Epithelial cell of proximal tubule (primary cell): Measurements from ENCODE around the gene SERPINA6. TPM values are rescaled to one million over a fixed set of nuclear protein-coding genes. Genes with fewer than 3 reads are reported as not detected.

Experiments
- DNase-seq: peaks from one replicate; pipeline ENCODE4 v3.0.0-alpha.2; 2011; ENCODE audit warnings: low read depth
- H3K4me3 ChIP-seq: 2 replicates; pipeline ENCODE4 v1.5.1; 2011; ENCODE audit warnings: low read depth, mild to moderate bottlenecking, low read length
- total RNA-seq: library from RNA; depleted of rRNA; stranded (reverse); fragments of >200 nt; gene quantifications from 2 replicates; pipeline ENCODE4 v1.2.3, GENCODE V29; 2015
- TF ChIP-seq, protein P1 (sequence below): conservative IDR thresholded peaks from 2 replicates; pipeline ENCODE4 v1.5.1; 2012; ENCODE audit warnings: low read depth, mild to moderate bottlenecking, low read length

SERPINA6 gene
- total RNA-seq, 1 donor from 2014 or later = 0.81 TPM

DNA sequence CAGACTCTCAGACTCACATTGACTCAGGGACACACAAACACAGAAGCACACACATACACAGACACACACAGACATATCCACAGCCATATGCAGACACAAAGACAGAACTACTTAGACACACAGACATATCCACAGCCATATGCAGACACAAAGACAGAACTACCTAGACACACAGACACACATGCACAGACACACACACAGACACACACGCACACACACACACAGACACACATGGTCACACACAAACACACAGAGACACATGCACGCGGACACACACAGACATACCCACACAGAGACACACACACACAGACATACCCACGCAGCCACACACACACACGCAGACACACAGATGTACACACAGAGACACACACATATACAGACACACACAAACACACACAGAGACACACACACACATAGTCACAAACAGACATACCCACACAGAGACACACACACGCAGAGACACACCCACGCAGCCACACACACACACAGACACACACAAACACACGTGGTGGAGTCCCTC, 39.5 kb upstream of the SERPINA6 start:
- no peak overlapping the region for H3K4me3 ChIP-seq
- TF ChIP-seq, protein P1, sequence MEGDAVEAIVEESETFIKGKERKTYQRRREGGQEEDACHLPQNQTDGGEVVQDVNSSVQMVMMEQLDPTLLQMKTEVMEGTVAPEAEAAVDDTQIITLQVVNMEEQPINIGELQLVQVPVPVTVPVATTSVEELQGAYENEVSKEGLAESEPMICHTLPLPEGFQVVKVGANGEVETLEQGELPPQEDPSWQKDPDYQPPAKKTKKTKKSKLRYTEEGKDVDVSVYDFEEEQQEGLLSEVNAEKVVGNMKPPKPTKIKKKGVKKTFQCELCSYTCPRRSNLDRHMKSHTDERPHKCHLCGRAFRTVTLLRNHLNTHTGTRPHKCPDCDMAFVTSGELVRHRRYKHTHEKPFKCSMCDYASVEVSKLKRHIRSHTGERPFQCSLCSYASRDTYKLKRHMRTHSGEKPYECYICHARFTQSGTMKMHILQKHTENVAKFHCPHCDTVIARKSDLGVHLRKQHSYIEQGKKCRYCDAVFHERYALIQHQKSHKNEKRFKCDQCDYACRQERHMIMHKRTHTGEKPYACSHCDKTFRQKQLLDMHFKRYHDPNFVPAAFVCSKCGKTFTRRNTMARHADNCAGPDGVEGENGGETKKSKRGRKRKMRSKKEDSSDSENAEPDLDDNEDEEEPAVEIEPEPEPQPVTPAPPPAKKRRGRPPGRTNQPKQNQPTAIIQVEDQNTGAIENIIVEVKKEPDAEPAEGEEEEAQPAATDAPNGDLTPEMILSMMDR = no peak
- DNase-seq = no peak

DNA sequence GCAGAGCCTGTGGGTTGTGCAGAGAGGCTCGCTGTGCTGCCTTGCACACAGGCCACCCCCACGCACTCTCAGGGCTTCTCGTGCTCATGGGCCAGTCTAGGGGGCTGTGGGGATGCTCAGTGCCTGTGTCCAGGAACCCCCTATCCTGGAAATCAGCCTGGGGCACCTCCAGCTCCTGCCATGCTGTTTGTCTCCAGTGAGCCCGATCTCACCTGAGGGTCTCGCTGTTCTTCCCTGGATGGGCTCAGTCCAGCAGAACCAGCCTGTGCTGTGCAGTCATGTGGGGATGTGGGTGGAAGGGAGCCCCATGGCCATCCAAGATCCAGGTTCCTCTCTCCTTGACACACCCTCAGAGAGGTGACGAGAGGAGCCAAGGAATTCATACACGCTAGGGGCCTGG, 38.5 kb upstream of the SERPINA6 start:
- DNase-seq = no peak
- TF ChIP-seq, protein P1 = no peak
- no peak overlapping the region for H3K4me3 ChIP-seq

DNA sequence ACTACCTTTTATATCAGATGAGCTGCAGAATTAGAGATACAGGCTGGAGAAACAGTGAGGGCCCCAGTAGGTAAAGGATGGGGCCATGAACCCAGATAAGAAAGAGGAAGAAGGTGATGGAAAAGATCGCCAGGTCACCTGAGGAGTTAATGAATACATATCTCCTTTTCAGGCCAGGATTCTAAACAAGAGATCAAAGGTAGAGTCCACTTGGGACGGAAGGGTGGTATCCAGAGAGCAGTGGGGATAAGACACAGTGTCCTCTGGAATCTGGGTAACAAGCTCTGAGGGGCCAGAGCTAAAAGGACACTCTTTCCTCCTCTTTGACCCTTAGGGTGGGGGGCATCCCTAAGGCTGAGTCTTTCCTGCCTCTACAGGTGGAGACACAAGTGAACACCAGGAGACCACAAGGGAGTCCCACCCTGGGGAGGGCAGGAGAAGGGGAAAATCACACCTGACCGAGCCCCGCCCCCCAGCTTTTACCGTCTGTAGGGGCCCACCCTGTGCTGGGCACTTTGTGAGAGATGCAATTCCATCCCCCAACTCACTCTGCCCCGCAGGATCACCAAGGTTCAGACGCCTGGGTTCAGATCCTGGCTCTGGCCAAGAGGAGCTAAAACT, 37.9 kb upstream of the SERPINA6 start:
- DNase-seq = no peak
- no peak overlapping the region for H3K4me3 ChIP-seq
- TF ChIP-seq, protein P1 = no peak

DNA sequence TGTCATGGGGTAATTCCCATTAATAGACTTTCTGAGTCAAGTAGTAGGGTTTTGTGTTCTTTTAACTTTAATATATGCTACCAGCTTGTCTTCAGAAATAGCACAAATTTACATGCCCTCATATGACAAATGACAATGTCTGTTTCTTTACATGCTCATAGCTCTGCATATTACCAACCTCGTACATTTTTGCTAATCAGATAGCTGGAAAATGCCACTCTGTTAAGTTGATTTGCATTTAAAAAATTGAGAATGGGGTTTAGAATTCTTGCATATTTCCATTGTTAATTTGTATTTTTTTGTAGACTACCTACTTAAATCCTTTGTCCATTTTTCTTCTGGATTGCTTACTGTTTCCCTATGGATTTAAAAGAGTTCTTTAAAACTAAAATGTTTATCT, 34.0 kb upstream of the SERPINA6 start:
- H3K4me3 ChIP-seq = no peak overlapping the region

DNA sequence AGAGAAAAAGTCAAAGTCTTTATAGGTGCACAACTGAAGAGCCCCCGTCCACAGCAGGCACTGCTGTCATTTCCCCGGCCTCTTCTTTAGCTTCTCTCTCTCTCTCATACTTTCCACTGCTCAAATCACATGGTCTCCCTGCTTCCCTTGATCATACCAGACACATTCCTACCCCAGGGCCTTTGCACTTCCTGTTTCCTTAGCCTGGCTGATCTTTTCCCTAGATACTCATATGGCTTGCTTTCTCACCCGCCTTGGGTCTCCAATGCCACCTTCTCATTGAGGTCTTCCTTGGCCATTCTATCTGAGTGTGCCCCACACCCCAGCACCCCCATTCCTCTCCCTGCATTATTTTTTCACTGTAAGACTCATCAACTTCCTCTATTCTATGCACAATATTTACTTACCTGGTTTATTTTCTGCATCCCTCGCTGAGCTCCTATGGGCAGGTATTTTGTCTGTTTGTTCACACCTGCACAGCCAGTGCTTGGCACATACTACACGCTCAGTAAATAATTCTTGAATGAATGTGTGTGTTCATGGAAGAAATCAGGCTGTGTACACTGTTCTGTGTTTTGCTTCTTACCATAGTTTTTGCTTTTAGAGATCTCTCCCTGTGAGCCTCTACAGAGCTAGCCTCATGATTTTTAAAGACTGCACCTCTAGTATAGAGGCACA, 33.4 kb upstream of the SERPINA6 start:
- TF ChIP-seq, protein P1 = no peak
- no peak for DNase-seq
- no peak overlapping the region for H3K4me3 ChIP-seq

More for the DNA sequence above, 34.0 kb upstream of the SERPINA6 start:
- TF ChIP-seq, protein P1 = no peak
- DNase-seq = no peak

DNA sequence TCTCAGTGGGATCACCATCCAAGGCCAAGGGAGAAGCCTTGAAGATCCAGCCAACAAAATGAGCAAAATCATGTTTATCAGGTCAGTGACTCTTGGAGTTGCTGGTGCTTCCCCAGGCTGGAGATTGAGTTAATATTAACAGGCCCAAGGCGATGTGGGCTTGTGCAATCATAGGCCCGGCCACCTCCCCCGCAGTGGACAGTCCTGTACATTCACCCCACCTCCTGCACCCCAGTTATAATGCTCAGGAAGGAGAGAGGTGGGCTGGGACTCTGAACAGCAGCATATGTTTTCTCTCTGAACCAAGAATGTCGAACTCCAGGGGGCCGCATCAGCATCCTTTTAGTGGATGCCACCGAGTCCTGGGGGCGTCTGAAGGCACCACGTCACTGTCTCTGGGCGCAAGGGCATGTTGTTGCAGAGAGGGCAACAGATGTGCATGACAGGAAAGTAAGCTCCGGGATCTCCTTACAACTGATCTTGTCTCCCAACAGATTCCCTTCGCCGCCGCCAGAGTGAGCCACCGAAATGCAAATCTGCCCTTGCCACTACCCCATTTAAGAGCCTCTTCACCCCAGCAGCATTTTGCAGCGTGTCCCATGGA, 32.2 kb upstream of the SERPINA6 start:
- TF ChIP-seq, protein P1 = peak; percentile 65
- DNase-seq = peak; percentile 65
- H3K4me3 ChIP-seq = no peak overlapping the region
